H1 (cell line): ENCODE results near the gene PRR5. TPM values are rescaled to one million over a fixed set of nuclear protein-coding genes. Genes with fewer than 3 reads are reported as not detected.
A peak's percentile ranks its signal among the peaks of the same experiment; 100 is the strongest.

Experiments used
- CTCF ChIA-PET: fragments of 300-600 bp; sonication (Branson Sonifier 250); formaldehyde crosslinking; loops from one replicate; lab custom pipeline; 2021; ENCODE audit not compliant: partially characterized antibody; lab: Charles Lee
- POLR2A ChIA-PET: fragments of 300-600 bp; sonication (Branson Sonifier 250); formaldehyde crosslinking; loops from one replicate; lab custom pipeline; 2021; ENCODE audit warnings: inconsistent platforms; ENCODE audit not compliant: partially characterized antibody; lab: Charles Lee
- DNase-seq, 2 experiments: peaks; one replicate each; pipeline versions ENCODE4 v3.0.0 to v3.0.0-alpha.2; 2010 to 2022; ENCODE audit warnings: low spot score in 2 of 2, low read depth in 1 of 2, mixed read lengths in 1 of 2
- FAIRE-seq: peaks from 2 replicates; lab custom pipeline; 2011; peaks lifted over from hg19 to GRCh38; lab: Jason Lieb, UNC
- H2AFZ ChIP-seq: 2 replicates; pipeline ENCODE4 v1.8.1; 2012; ENCODE audit warnings: low read length, inconsistent platforms
- H2AK5ac ChIP-seq: 2 replicates; pipeline ENCODE4 v1.6.1; 2013; ENCODE audit warnings: low read depth, low read length
- H2BK120ac ChIP-seq: replicated peaks from 2 replicates; pipeline ENCODE3; 2013; ENCODE audit warnings: low read depth, low read length, inconsistent platforms
- H2BK12ac ChIP-seq: 2 replicates; pipeline ENCODE4 v1.6.1; 2013; ENCODE audit warnings: low read depth, low read length
- H2BK15ac ChIP-seq: 2 replicates; pipeline ENCODE4 v1.6.1; 2013; ENCODE audit warnings: low read length
- H2BK20ac ChIP-seq: 2 replicates; pipeline ENCODE4 v1.6.1; 2013; ENCODE audit warnings: low read length
- H2BK5ac ChIP-seq: 2 replicates; pipeline ENCODE4 v1.6.1; 2013; ENCODE audit warnings: low read depth, low read length
- H3K14ac ChIP-seq: 2 replicates; pipeline ENCODE4 v1.6.1; 2013; ENCODE audit warnings: inconsistent platforms; ENCODE audit not compliant: insufficient read length
- H3K18ac ChIP-seq: 2 replicates; pipeline ENCODE4 v1.6.1; 2013; ENCODE audit warnings: low read length; ENCODE audit errors: extremely low read depth
- H3K23ac ChIP-seq: 2 replicates; pipeline ENCODE4 v1.6.1; 2013; ENCODE audit warnings: inconsistent platforms; ENCODE audit not compliant: insufficient read length
- H3K23me2 ChIP-seq: 2 replicates; pipeline ENCODE4 v1.6.1; 2013; ENCODE audit warnings: low read depth, low read length
- H3K27ac ChIP-seq: 2 replicates; pipeline ENCODE4 v1.6.1; 2011; ENCODE audit warnings: low read depth, low read length, inconsistent platforms
- H3K27me3 ChIP-seq, 4 experiments: replicated peaks in 1 of 4; 1 replicate in 1 of 4; 2 replicates in 3 of 4; pipeline versions ENCODE4 v1.6.1 to v1.8.1; 2011 to 2013; ENCODE audit warnings: low read length in 3 of 4, mild to moderate bottlenecking in 3 of 4, inconsistent platforms in 2 of 4, mixed read lengths in 2 of 4, moderate library complexity in 1 of 4; ENCODE audit not compliant: control insufficient read depth in 3 of 4, insufficient read depth in 3 of 4; ENCODE audit errors: extremely low read depth in 1 of 4
- H3K36me3 ChIP-seq, 4 experiments: 2 replicates each; pipeline versions ENCODE4 v1.6.1 to v1.8.1; 2011 to 2013; ENCODE audit warnings: mild to moderate bottlenecking in 4 of 4, low read length in 3 of 4, moderate library complexity in 2 of 4, control low read depth in 1 of 4, inconsistent platforms in 1 of 4; ENCODE audit not compliant: insufficient read depth in 4 of 4, control insufficient read depth in 2 of 4
- H3K4ac ChIP-seq: replicated peaks from 2 replicates; pipeline ENCODE3; 2013; ENCODE audit warnings: low read length, low read depth, mixed read lengths, inconsistent platforms; ENCODE audit not compliant: insufficient read length
- H3K4me1 ChIP-seq, 4 experiments: replicated peaks in 1 of 4; 1 replicate in 1 of 4; 2 replicates in 3 of 4; pipeline versions ENCODE4 v1.6.1 to v1.8.1; 2011 to 2013; ENCODE audit warnings: low read length in 3 of 4, inconsistent platforms in 2 of 4, mixed read lengths in 1 of 4; ENCODE audit not compliant: insufficient read depth in 4 of 4, control insufficient read depth in 3 of 4
- H3K4me2 ChIP-seq, 2 experiments: 2 replicates each; pipeline versions ENCODE4 v1.6.1 to v1.8.1; 2011 to 2013; ENCODE audit warnings: low read depth in 2 of 2, low read length in 2 of 2, control low read depth in 1 of 2, inconsistent platforms in 1 of 2, mild to moderate bottlenecking in 1 of 2; ENCODE audit not compliant: insufficient read depth in 1 of 2
- H3K4me3 ChIP-seq, 4 experiments: fragments of 200-600, 300-600 bp in 1 of 4; sonication (generic), shearing (Covaris generic), sonication (Bioruptor Twin) in 1 of 4; 2 replicates each; pipeline versions ENCODE4 v1.5.1 to v1.8.1; 2011 to 2016; ENCODE audit warnings: low read length in 4 of 4, low read depth in 3 of 4, control low read depth in 2 of 4, inconsistent platforms in 2 of 4, mild to moderate bottlenecking in 2 of 4, mixed read lengths in 1 of 4, moderate library complexity in 1 of 4; ENCODE audit not compliant: insufficient read depth in 2 of 4; ENCODE audit errors: extremely low read depth in 1 of 4
- H3K56ac ChIP-seq: replicated peaks from 2 replicates; pipeline ENCODE3; 2013; ENCODE audit warnings: low read depth, mild to moderate bottlenecking, mixed read lengths, low read length, inconsistent platforms; ENCODE audit not compliant: insufficient read length
- H3K79me1 ChIP-seq: 2 replicates; pipeline ENCODE4 v1.6.1; 2013; ENCODE audit warnings: low read depth, low read length, control low read depth
- H3K79me2 ChIP-seq, 2 experiments: 2 replicates each; pipeline versions ENCODE4 v1.6.1 to v1.8.1; 2012 to 2013; ENCODE audit warnings: low read length in 2 of 2, mild to moderate bottlenecking in 2 of 2, inconsistent platforms in 1 of 2; ENCODE audit not compliant: insufficient read depth in 2 of 2, control insufficient read depth in 1 of 2
- H3K9ac ChIP-seq, 4 experiments: replicated peaks in 1 of 4; 1 replicate in 1 of 4; 2 replicates in 3 of 4; pipeline versions ENCODE4 v1.6.1 to v1.8.1; 2011 to 2013; ENCODE audit warnings: low read depth in 3 of 4, low read length in 3 of 4, control low read depth in 2 of 4, mild to moderate bottlenecking in 2 of 4, moderate library complexity in 2 of 4, inconsistent platforms in 1 of 4; ENCODE audit errors: extremely low read depth in 1 of 4
- H3K9me3 ChIP-seq, 2 experiments: 2 replicates each; pipeline versions ENCODE4 v1.6.1 to v1.8.1; 2012 to 2013; ENCODE audit warnings: mild to moderate bottlenecking in 2 of 2, moderate library complexity in 2 of 2, control low read depth in 1 of 2, inconsistent platforms in 1 of 2, low read depth in 1 of 2, low read length in 1 of 2, mixed read lengths in 1 of 2; ENCODE audit not compliant: insufficient read depth in 2 of 2
- H4K20me1 ChIP-seq, 2 experiments: replicated peaks in 1 of 2; 2 replicates each; pipeline versions ENCODE3 to v1.8.1; 2011 to 2013; ENCODE audit warnings: inconsistent platforms in 2 of 2, low read length in 2 of 2, mild to moderate bottlenecking in 1 of 2; ENCODE audit not compliant: insufficient read depth in 2 of 2, control insufficient read depth in 1 of 2
- H4K5ac ChIP-seq: 2 replicates; pipeline ENCODE4 v1.6.1; 2013; ENCODE audit warnings: low read length, low read depth, mixed read lengths, inconsistent platforms; ENCODE audit not compliant: insufficient read length
- H4K8ac ChIP-seq: 2 replicates; pipeline ENCODE4 v1.8.0; 2013; ENCODE audit warnings: mild to moderate bottlenecking, moderate library complexity, low read length, inconsistent platforms; ENCODE audit not compliant: insufficient read depth; ENCODE audit errors: extremely low read depth
- H4K91ac ChIP-seq: replicated peaks from 2 replicates; pipeline ENCODE3; 2013; ENCODE audit warnings: low read length, mixed read lengths, inconsistent platforms; ENCODE audit not compliant: insufficient read length
- BACH1 ChIP-seq: IDR thresholded peaks from 2 replicates; pipeline ENCODE4 v1.6.1; 2012; ENCODE audit warnings: low read length, improper control_type of control experiment
- CBX8 ChIP-seq: fragments of 300-800, 300-1000 bp; sonication (generic); IDR thresholded peaks from 2 replicates; pipeline ENCODE4 v1.7.1; 2016; ENCODE audit warnings: low read depth, low read length, borderline replicate concordance
- EP300 ChIP-seq, 2 experiments: IDR thresholded peaks; 1 replicate in 1 of 2; 2 replicates in 1 of 2; pipeline ENCODE4 v1.6.1; 2011 to 2012; ENCODE audit warnings: low read depth in 2 of 2, low read length in 2 of 2, mild to moderate bottlenecking in 2 of 2, borderline replicate concordance in 1 of 2, inconsistent platforms in 1 of 2, moderate library complexity in 1 of 2
- EZH2 ChIP-seq: fragments of 200-600 bp; sonication (generic); IDR thresholded peaks from 2 replicates; pipeline ENCODE4 v1.7.1; 2012; ENCODE audit warnings: low read depth, mild to moderate bottlenecking, moderate library complexity, low read length, inconsistent platforms; ENCODE audit not compliant: severe bottlenecking
- JUN ChIP-seq: IDR thresholded peaks from 2 replicates; pipeline ENCODE4 v1.6.1; 2011; ENCODE audit warnings: low read depth, mild to moderate bottlenecking, improper control_type of control experiment, low read length
- JUND ChIP-seq: IDR thresholded peaks from 2 replicates; pipeline ENCODE4 v1.6.1; 2011; ENCODE audit warnings: mild to moderate bottlenecking, improper control_type of control experiment, low read length
- MAFK ChIP-seq: IDR thresholded peaks from 2 replicates; pipeline ENCODE4 v1.6.1; 2012; ENCODE audit warnings: low read depth, mild to moderate bottlenecking, improper control_type of control experiment, low read length
- MAX ChIP-seq: IDR thresholded peaks from 2 replicates; pipeline ENCODE4 v1.6.1; 2012; ENCODE audit warnings: inconsistent platforms
- NRF1 ChIP-seq: IDR thresholded peaks from 2 replicates; pipeline ENCODE4 v1.6.1; 2011; ENCODE audit warnings: mild to moderate bottlenecking, low read depth, low read length, improper control_type of control experiment
- SP4 ChIP-seq: IDR thresholded peaks from 2 replicates; pipeline ENCODE4 v1.6.1; 2012; ENCODE audit warnings: low read length, inconsistent platforms
- SUZ12 ChIP-seq: fragments of 200-600 bp; sonication (generic); IDR thresholded peaks from 2 replicates; pipeline ENCODE4 v1.6.1; 2012; ENCODE audit warnings: mild to moderate bottlenecking, inconsistent platforms, low read length, moderate library complexity, mixed read lengths
- WGBS, 2 experiments: shearing (Covaris generic) in 1 of 2; methylation state at CpG; one replicate each; pipeline versions ENCODE4 v1.1.6 to v1.1.7; 2013 to 2015; ENCODE audit warnings: low lambda C conversion rate in 2 of 2, mixed read lengths in 2 of 2, inconsistent platforms in 1 of 2, low coverage in 1 of 2, missing lambda C conversion rate in 1 of 2; ENCODE audit not compliant: insufficient replicate concordance in 2 of 2, insufficient coverage in 1 of 2, insufficient read length in 1 of 2; ENCODE audit errors: extremely low coverage in 1 of 2, missing lambda C conversion rate in 1 of 2; 5-methylcytosine and 5-hydroxymethylcytosine counted together
- polyA plus RNA-seq, 7 experiments: library from polyadenylated mRNA; depleted of rRNA in 3 of 7; stranded (reverse) in 5 of 7; unstranded in 2 of 7; fragments of >200 nt in 5 of 7; fragments of 200-250 nt in 2 of 7; gene quantifications; 1 replicate in 5 of 7; 2 replicates in 1 of 7; 4 replicates in 1 of 7; pipeline versions ENCODE4 v1.2.1 to v1.2.3, GENCODE V29; 2011 to 2013; ENCODE audit warnings: missing spikeins in 2 of 7, mixed read lengths in 2 of 7
- total RNA-seq: library from RNA; stranded (reverse); fragmentation: NEBNext Ultra II Directional; extraction: Animal tissue kit (Norgen Biotek cat#: 25700); gene quantifications from 2 replicates; pipeline ENCODE4 v1.2.1, GENCODE V29; 2021

The PRR5 gene
- total and polyA plus RNA-seq, 2 of the 8 experiments (the other 6 are each of a cell fraction or from before 2014, with no cell fraction given), result 16.5 to 25.7 TPM

DNA sequence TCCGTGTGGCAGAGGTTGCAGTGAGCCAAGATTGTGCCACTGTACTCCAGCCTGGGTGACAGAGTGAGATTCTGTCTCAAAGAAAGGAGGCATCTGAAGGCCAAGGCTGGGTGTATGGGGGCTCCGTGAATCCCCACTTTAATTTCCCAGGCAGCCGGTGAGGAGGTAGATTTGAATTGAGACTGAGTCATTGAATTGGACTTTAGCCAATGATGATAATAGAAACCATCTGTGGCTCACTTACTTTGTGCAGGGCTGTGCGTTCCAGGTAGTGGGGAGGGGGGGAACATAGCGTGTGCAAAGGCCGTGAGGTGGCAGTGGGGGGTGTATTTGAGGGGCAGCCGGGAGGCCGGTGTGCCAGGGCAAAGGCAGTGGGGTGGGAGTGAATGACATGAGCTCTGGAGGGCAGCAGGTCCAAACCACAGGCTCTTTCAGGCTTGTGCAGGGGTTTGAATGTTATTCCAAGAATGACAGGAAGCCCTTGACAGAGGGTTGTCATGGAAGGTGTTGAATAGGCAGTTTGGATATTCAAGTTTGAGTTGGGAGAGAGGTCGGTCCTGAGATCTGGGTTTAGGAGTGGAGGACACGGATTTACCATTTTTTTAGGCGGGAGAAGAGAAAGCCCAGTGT lies 56.5 kb downstream of the PRR5 start:
- Histone ChIP-seq H3K4ac (no peak overlapping the region), H2AFZ (no peak overlapping the region), H4K20me1 (peaks cover 8 to 22% of the 10 kb centered on the region in 2 experiments), H3K27me3 (peaks cover 0 to 6% (median 4%) of the 10 kb centered on the region in 4 experiments; a peak in 4 of 7 replicates), H3K79me1 (peaks cover 3% of the 10 kb centered on the region; the same call in 1 of the 2 replicates), H2BK5ac (no peak overlapping the region), H3K79me2 (peaks cover 0 to 72% of the 10 kb centered on the region in 2 experiments; a peak in 2 of 4 replicates), H2BK12ac (no peak overlapping the region), H3K56ac (no peak overlapping the region), H3K36me3 (no peaks in the 10 kb centered on the region), H4K8ac (no peak overlapping the region), H2BK20ac (no peak overlapping the region), H3K4me3 (no peak overlapping the region), H2AK5ac (no peak overlapping the region), H3K9ac (no peak overlapping the region), H2BK15ac (no peak overlapping the region), H3K4me1 (peaks cover 4 to 25% (median 17%) of the 10 kb centered on the region in 4 experiments), H3K4me2 (no peak overlapping the region), H4K5ac (no peak overlapping the region), H3K18ac (no peak overlapping the region), H3K27ac (no peak overlapping the region), H2BK120ac (no peak overlapping the region), H3K23me2 (peaks cover 2% of the 10 kb centered on the region; the same call in 1 of the 2 replicates), H4K91ac (no peak overlapping the region), H3K14ac (peak overlapping the region; percentile 24), H3K9me3 (no peaks in the 10 kb centered on the region), H3K23ac (no peak overlapping the region)
- ChIA-PET POLR2A (interaction anchor here (1.3 to 1.4 kb wide), 2 partner anchors 10 to 39 kb away, joined by 3 read pairs; no protein-coding TSS in a partner anchor), CTCF (interaction anchor here (1.0 to 2.2 kb wide), 2 partner anchors 44 to 74 kb away, joined by 3 to 7 read pairs; no protein-coding TSS in a partner anchor)
- DNase-seq (no peak), FAIRE-seq (no peak)
- WGBS, 2 experiments, result 88% methylated on average over 11 of the region's 11 CpGs; no CpG with 5 or more reads in 1 of the 2 experiments
- TF ChIP-seq JUND, result no peak
- no peak for TF ChIP-seq JUN
- no peak for TF ChIP-seq EP300 (IDR thresholded peaks at IDR 0.05; ENCODE audit: borderline replicate concordance in 1 of 2, low read depth in 2 of 2, low read length in 2 of 2)
- no peak for TF ChIP-seq SUZ12
- TF ChIP-seq SP4, result no peak
- no peak for TF ChIP-seq NRF1
- no peak for TF ChIP-seq CBX8
- TF ChIP-seq BACH1, result no peak
- TF ChIP-seq MAX, result no peak
- no peak for TF ChIP-seq EZH2
- TF ChIP-seq MAFK, result no peak
